ENCODE data around the gene NLRP1.

Gene NLRP1

GRCh38 chr17:5527601-5528250, 56.6 kb downstream of the NLRP1 start:
- in situ Hi-C loops (cut with MboI; ENCODE audit: low sequenced_read_pairs): no loop called here

GRCh38 chr17:5526821-5527598, 57.3 kb downstream of the NLRP1 start:
- in situ Hi-C loops (cut with MboI; ENCODE audit: low sequenced_read_pairs): no loop called here

DNA sequence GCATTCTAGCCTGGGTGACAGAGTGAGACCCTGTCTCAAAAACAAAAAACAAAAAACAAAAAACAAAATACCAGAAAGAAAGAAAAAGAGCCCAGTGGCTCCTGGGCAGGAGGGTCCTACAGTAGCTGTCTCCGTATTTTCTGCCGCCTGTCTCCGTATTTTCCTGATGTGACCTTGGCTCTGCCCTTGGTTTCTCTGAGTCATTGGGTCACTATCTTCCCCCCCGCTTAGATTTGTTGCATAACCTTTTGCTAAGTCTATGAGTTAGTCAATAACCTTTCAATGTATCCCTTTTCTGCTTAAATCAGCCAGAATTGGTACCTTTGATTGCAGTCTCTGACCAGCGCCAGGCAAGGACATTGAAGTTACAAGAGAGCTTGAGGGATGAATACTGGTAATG, 61.1 kb downstream of the NLRP1 start:
- in situ Hi-C loops (cut with MboI; ENCODE audit: low sequenced_read_pairs): no loop called here

- in situ Hi-C loops (cut with MboI; ENCODE audit: low sequenced_read_pairs): no loop called here
These were observed 61.8 kb downstream of the NLRP1 start for GRCh38 chr17:5522476-5522875.

- in situ Hi-C loops (cut with MboI; ENCODE audit: low sequenced_read_pairs): no loop called here
These were observed 68.1 kb downstream of the NLRP1 start for GRCh38 chr17:5516060-5516792.

DNA sequence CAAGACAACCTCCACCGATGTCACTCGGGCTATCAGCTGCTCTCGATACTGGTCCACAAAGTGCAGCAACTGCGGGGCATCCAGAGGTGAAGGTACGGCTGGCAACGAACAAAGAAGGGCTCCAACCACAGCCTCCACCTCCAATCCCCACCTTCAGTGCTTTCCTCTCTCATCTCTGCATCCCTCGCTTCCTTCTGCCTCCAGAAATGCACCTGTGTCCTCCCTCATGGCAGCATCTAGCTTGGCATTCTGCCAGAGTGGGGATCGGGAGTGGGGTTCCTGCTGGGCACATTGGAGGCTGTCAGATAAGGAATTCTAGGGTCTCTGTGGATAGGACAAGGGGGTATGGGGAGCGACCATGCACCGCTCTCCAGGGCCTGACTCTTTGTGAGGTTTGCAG, 69.3 kb downstream of the NLRP1 start:
- in situ Hi-C loops (cut with MboI; ENCODE audit: low sequenced_read_pairs): no loop called here

- in situ Hi-C loops (cut with MboI; ENCODE audit: low sequenced_read_pairs): no loop called here
These were observed 70.7 kb downstream of the NLRP1 start for GRCh38 chr17:5513628-5514027.

DNA sequence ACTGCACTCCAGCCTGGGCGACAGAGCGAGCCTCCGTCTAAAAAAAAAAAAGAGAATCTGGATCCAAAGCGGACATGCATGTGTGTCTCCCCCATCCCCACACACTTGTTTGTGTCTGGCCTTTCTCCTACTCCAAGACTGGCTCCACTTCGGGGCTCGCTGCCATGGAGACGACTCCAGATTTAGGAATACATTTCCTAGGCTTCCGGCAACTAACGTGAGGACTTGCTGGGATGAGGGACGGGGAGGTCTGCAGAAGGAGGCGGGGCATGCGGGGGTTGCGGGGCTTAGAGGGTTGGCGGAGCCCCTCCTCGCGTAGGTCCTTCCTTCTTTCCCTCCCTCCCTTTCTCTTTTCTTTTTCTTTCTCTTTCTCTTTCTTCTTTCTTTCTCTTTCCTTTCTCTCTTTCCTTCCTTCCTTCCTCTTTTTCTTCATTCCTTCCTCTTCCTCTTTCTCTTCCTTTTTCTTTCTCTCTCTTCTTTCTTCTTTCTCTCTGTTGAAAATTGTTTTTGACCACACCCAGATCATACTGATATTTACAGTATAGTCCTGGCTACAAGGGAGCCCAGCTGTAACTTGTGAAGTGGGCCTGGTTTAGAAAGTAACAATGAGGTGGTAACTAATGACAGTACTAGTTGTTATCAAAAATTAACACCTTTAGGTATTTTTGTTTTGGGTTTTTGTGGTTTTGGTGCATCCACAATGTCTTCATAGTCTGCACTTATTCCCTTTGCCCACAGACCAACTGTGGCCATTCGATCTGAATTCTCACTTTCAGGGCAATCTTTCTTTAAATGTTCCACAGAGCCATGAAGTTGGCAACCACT, 72.7 kb downstream of the NLRP1 start:
- in situ Hi-C loops (cut with MboI; ENCODE audit: low sequenced_read_pairs): no loop called here

- in situ Hi-C loops (cut with MboI; ENCODE audit: low sequenced_read_pairs): no loop called here
These were observed 73.5 kb downstream of the NLRP1 start for GRCh38 chr17:5510771-5511170.

GRCh38 chr17:5509482-5509881, 74.8 kb downstream of the NLRP1 start:
- in situ Hi-C loops (cut with MboI; ENCODE audit: low sequenced_read_pairs): no loop called here

DNA sequence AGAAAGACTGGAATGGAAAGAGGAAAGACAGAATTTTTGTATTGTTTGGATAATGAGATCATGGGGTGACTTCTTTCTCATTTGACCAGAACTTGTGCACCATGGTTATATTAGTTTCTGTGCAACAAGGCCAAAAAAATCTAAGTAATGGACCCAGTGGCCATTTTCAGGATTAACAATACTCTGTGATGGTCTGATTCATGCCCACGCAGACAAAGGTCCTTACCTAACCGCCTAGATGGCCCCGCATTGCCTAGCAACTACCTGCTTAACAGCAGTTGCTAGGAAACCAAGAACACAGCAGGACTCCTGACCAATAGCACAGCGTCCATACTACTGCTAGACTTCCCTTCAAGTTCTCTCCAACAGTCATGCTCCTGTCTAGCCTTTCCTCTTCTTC, 75.5 kb downstream of the NLRP1 start:
- in situ Hi-C loops (cut with MboI; ENCODE audit: low sequenced_read_pairs): no loop called here

GRCh38 chr17:5506307-5506706, 78.0 kb downstream of the NLRP1 start:
- in situ Hi-C loops (cut with MboI; ENCODE audit: low sequenced_read_pairs): no loop called here

GRCh38 chr17:5502552-5502951, 81.8 kb downstream of the NLRP1 start:
- in situ Hi-C loops (cut with MboI; ENCODE audit: low sequenced_read_pairs): no loop called here

- in situ Hi-C loops (cut with MboI; ENCODE audit: low sequenced_read_pairs): no loop called here
These were observed 82.6 kb downstream of the NLRP1 start for GRCh38 chr17:5501685-5502084.

GRCh38 chr17:5500589-5501391, 83.5 kb downstream of the NLRP1 start:
- in situ Hi-C loops (cut with MboI; ENCODE audit: low sequenced_read_pairs): no loop called here

- in situ Hi-C loops (cut with MboI; ENCODE audit: low sequenced_read_pairs): no loop called here
These were observed 84.1 kb downstream of the NLRP1 start for GRCh38 chr17:5500247-5500588.

GRCh38 chr17:5499476-5500231, 84.7 kb downstream of the NLRP1 start:
- in situ Hi-C loops (cut with MboI; ENCODE audit: low sequenced_read_pairs): no loop called here

GRCh38 chr17:5492970-5493369, 91.3 kb downstream of the NLRP1 start:
- in situ Hi-C loops (cut with MboI; ENCODE audit: low sequenced_read_pairs): no loop called here

DNA sequence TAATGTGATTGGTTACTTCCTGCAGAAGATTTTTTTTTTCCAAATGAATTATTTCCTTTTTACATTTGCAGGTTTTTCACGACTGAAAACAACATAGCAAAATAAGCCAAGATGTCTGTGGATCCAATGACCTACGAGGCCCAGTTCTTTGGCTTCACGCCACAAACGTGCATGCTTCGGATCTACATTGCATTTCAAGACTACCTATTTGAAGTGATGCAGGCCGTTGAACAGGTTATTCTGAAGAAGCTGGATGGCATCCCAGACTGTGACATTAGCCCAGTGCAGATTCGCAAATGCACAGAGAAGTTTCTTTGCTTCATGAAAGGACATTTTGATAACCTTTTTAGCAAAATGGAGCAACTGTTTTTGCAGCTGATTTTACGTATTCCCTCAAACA, 95.6 kb downstream of the NLRP1 start:
- in situ Hi-C loops (cut with MboI; ENCODE audit: low sequenced_read_pairs): no loop called here
